LNCAP (cell line): ENCODE data around the gene LIMK2.

ENCODE experiments used
- TF ChIP-seq, protein P1 (sequence below): fragments of 450-650 bp; IDR thresholded peaks from 2 replicates; pipeline ENCODE4 v1.5.1; 2017; ENCODE audit warnings: mild to moderate bottlenecking

The LIMK2 gene

DNA sequence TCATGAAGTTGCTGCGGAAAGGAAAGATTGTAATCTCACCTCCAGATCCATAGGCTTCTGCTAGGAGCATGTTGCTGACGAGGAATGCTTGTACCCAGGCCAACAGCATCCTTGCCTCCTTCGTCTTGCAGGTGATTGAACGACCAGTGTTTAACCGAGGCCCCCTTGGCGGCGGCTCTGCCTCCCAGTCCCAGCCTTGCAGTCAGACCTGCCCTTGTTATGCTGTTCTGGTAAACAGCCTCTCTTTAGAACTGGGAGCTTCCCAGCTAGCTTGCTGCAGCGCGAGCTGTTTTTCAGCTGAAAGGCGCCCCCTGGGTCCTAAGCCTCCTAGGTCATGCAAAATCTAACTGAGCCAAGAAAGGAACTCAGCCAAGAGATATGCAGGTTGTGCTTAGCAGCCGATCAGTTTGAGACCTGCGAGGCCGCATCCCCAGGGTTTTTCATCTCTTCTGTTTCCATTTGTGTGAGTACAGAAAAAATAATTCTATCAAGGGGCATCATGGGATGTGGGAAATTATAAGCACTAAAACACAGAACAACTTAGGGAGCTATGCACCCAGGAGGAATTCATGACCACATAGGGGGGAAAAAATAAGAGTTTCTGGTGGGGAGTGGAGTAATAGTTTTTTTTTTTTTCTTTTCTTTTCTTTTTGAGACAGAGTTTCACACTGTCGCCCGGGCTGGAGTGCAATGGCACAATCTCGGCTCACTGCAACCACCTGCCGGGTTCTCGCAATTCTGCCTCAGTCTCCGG is 80.3 kb downstream of the LIMK2 start, which contains the start of gene PIK3IP1:
Gene PIK3IP1, minus strand, starts transcription at position 253 of the 754 bp plus-strand sequence. Its CDS starts 144 bp downstream, at position 109.
- TF ChIP-seq, protein P1, sequence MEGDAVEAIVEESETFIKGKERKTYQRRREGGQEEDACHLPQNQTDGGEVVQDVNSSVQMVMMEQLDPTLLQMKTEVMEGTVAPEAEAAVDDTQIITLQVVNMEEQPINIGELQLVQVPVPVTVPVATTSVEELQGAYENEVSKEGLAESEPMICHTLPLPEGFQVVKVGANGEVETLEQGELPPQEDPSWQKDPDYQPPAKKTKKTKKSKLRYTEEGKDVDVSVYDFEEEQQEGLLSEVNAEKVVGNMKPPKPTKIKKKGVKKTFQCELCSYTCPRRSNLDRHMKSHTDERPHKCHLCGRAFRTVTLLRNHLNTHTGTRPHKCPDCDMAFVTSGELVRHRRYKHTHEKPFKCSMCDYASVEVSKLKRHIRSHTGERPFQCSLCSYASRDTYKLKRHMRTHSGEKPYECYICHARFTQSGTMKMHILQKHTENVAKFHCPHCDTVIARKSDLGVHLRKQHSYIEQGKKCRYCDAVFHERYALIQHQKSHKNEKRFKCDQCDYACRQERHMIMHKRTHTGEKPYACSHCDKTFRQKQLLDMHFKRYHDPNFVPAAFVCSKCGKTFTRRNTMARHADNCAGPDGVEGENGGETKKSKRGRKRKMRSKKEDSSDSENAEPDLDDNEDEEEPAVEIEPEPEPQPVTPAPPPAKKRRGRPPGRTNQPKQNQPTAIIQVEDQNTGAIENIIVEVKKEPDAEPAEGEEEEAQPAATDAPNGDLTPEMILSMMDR, result peak; percentile 43; the same call in 1 of the 2 replicates

DNA sequence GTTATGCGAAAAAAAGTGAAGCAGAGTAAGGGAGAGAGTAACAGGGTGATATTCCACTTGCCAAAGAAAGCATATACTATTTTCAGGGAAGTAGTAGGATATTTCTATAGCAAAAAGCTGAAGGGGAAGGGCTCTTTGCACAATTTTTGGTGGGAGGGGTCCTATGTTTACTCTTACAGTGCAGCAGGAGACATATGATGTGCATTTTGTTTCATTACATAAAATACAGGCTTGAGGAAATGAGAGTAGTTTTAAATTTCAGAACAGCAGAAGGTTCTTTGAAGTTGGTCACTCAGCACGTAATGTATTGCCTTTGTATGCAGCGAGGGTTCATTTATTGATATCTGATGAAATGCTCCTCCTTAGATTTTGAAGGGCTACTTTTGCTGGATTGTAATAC is 83.3 kb downstream of the LIMK2 start:
- TF ChIP-seq, protein P1, result no peak

DNA sequence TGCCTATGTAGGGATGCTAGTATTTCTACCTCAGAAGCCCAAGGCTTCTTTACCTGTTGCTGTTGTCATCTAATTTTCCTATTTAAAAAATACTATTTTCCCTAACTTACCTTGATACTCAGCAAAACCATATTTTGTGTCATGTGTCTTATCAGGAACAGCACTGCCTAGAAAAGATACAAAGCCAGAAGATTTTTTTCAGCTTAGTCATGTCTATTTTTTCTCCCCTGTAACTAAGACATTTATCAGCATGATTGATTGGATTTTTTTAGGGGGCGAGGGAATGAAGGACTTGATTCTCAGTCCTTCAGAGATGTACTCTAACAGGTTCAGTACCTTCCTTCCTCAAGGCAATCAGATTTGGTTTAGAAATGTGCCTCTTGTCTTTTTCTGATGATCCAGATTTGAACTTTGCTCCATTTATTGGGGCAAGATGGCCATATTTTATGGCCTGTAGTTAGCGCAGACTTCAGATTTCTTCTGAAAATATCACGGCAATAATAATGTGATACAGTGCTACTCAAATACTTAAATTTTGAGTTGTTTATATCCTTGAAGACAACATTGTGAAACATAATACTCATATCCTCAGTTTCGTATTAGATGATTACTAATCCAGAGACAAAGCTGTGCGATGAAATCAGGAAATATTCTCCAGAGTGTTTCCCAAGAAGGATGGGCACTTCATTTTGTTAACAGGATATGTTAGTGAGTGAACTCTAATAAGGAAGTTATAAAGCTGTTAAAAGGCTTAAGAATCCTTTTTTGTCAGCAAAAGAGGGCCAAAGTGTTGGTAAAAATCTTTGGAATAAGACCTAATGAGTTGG is 83.9 kb downstream of the LIMK2 start:
- TF ChIP-seq, protein P1, result no peak

DNA sequence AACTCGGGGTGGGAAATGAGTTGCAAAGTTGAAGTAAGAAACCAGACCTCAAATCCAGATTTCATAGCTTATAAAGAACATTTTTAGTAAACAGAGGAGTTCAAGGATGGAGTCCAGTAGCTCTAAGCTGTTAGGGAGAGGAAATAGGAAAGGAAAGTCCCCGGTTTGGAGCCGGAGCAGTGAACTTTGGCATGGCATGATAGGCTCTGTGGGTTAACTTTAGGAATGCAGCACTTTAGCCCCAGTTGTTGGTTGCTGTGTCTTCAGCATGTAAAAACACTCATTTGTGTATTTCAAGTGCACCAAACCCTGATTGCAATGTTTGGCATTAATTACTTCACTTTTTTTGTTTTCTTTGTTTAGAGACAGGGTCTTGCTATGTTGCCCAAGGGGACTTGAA is 88.8 kb downstream of the LIMK2 start:
- TF ChIP-seq, protein P1, result no peak

DNA sequence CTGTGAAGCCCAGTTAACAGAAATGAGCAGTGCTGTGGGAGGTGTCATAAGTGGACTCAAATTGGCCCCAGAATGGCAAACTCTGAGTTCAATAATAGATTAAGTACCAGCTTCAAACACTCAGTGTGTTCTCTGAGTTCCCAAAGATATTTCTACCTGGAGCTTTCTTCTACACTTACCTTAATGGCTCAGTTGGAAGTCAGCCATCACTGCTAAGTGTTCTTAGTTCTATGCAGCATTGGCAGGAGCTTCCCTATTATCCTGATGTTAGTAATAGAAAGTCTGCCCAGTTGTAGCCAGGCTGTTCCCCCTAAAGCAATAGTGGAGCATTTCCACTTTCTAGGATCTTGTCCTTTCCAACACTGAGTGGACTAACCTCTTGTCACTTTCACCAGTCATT is 89.9 kb downstream of the LIMK2 start:
- TF ChIP-seq, protein P1, result no peak

DNA sequence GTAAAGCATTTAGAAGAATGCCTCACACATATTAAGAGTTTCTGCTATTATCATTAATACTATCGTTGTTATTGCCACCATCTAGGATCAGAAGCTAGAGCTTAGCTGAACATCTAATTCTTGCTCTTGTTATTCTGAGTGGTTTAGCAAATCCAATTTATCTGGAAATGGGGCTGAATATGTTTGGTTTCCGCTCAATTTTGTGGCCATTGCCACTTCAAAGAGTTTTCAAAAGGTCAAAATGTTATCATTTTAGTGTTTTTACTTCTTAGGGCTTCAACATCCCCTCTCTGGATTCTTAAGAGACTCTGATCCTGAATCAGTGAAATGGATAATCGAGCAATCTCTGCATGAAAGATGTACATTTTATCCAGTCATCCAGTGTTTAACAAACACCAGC is 90.4 kb downstream of the LIMK2 start:
- TF ChIP-seq, protein P1, result no peak

DNA sequence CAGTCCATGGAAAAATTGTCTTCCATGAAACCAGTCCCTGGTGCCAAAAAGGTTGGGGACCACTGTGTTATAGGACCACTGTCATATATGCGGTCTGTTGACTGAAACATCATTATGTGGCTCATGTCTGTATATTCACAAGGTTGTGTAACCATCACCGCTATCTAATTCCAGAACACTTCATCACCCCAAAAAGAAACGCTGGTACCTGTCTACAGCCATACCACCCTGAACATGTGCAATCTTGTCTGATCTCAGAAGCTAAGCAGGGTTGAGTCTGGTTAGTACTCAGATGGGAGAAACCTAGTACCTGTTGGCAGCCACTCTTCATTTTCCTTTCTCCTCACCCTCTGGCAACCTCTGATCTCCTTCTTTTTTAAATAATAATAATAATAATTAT is 93.1 kb downstream of the LIMK2 start:
- TF ChIP-seq, protein P1, result no peak
